Activated CD4-positive, CD25-positive, alpha-beta regulatory T cell (primary cell): Measurements from ENCODE around the gene OSBPL6.
"Not testable (repeated sequence)": the region's sequence is repeated elsewhere in the genome, so short reads cannot be mapped to it uniquely, and the experiment has no call there.

Experiments used
- DNase-seq, 4 experiments: peaks; one replicate each; lab custom pipeline; 2025; lab: John Stamatoyannopoulos, UW

OSBPL6 gene

DNA sequence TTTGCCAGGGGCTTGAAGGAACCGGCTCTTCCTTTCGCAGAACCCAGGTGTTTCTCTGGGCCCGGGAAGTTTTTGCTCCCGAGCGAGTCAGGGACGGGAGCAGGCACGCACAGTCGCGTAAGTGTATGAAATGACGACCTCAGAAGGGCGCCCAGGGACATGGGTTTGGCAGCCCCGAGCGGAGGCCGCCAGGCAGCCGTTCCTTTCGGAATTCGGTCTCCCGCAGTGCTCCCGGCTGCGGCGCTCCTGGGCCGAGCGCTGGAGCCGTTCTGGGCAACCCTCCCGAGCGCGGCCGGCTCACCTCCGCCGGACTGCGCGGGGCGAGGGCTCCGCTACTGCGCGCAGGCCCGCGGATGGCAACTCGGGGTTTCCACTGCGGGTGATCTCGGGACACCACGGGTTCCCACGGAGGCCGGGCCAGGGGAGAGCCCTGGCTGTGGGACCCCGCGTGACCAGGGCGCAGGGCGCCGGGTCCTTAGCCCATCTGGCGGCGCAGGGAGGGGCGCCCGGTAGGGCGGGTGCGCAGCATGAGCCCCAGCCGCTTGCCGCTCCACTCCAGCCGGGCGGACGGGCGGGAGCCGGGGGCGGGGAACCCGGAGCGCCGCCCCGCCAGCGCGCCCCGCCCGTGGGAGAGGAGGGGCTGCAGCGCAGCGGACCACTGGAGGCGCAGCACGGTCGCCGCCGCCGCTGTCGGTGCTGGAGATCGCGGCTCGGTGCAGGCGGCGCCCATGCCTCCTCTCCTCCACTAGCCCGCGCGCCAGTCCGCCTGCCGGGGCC lies at the start of gene OSBPL6:
Gene OSBPL6 (plus strand): TSS at position 690 of the 777 bp plus-strand sequence. CDS start 111,673 bp downstream, outside the sequence.
- peak in 2 of 4 experiments; percentile 10 to 12 for DNase-seq

DNA sequence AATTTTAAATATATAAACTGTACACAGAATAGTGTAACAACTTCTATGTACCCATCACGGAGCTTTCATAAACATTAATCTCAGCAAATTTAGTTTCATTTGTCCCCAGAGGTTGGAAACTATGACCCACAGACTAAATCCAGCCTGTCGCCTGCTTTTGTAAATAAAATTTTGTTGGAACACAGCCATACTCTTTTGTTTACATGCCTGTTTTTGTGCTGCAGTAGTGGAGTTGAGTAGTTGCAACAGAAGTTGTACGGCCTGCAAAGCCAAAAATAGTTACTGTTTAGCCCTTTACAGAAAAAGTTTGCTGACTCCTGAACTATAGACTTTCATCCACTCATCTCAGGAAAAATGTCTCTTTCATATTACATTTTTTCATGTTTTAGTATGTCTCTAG lies 42.3 kb upstream of the OSBPL6 start:
- DNase-seq, result no peak

DNA sequence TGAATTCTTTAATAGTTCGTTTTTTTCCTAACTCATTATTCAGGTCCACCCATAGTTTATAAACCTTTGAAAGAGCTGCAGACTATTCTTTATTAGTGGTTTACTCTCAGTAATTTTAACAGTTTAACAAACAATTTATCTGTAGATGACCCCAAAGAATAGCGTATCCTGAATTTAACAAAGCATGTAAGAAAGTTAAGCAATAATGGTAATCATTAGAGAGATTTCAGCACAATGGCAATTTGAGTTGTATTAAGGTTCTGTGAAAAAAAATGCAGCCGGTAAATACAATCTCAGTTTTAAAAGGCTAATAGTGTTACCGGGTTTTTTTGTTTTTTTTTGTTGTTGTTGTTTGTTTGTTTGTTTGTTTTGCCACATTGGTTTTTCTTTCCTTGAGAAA lies 41.8 kb upstream of the OSBPL6 start:
- no peak for DNase-seq

DNA sequence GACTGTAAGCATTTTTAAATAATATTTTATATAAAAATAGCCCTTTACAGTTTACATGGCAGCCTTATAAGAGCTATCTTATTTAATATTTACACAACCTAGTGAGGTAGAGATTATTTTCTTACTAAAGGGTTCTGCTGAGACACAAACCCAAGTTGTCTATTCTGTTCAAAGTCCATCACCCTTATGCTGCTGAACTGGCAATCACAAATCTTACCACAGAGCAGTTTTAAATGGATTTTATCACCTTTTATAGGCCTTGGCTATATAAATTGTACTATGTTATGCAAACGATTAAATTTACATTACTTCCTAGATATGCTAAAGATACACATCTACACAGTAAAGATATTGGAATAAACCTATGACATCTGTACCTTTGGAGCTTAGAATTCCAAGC lies 41.3 kb upstream of the OSBPL6 start:
- DNase-seq, result no peak

DNA sequence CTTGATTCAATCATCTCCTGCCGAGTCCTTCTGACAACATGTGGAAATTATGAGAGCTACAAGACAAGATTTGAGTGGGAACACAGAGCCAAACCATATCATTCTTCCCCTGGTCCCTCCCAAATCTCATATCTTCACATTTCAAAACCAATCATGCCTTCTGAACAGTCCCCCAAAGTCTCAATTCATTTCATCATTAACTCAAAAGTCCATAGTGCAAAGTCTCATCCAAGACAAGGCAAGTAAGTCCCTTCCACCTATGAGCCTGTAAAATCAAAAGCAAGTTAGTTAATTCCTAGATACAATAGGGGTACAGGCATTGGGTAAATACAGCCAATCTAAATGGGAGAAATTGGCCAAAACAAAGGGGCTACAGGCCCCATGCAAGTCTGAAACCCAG lies 40.4 kb upstream of the OSBPL6 start:
- not testable (repeated sequence) for DNase-seq

DNA sequence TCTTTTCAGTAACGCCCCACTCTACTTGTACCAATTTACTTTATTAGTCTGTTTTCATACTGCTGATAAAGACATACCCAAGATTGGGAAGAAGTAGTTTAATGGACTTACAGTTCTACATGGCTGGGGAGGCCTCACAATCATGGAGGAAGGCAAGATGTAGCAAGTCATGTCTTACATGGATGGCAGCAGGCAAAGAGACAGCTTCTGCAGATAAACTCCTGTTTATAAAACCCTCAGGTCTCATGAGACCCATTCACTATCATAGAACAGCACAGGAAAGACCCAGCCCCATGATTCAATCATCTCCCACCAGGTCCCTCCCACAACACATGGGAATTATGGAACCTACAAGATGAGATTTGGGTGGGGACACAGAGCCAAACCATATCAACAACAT lies 38.8 kb upstream of the OSBPL6 start:
- DNase-seq, result no peak

DNA sequence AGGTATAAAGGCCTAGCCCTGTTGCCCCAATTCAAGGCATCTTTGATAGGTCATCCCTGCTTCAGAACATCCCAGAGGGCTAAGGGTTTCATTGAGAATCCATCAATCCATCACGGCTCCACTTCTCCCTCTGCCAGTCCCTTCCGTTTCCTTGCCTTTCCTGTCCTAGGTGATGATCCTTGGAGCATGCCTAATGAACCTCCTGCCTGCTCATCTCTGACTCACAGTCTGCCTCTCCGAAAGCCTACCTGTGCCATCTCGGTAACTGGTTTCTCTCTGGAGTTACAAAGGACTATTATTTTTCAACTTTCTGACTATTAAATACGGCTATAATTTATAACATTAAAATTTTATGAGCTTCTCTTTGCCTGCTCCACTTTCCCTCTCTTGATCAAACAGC lies 36.7 kb upstream of the OSBPL6 start:
- DNase-seq, result no peak

DNA sequence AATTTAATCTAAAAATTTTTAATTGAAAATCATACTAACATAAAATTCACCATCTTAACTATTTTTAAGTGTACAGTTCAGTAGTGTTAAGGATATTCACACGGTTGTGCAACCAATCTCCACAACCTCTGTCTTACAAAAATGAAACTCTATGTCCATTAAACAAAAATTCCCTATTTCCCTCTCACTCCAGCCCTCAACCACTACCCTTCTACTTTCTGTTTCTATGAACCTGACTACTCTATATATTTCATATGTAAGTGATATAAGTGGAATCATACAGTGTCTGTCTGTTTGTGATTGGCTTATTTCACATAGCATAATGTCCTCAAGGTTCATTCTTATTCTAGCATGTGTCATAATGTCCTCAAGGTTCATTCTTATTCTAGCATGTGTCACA lies 34.3 kb upstream of the OSBPL6 start:
- DNase-seq, result no peak

DNA sequence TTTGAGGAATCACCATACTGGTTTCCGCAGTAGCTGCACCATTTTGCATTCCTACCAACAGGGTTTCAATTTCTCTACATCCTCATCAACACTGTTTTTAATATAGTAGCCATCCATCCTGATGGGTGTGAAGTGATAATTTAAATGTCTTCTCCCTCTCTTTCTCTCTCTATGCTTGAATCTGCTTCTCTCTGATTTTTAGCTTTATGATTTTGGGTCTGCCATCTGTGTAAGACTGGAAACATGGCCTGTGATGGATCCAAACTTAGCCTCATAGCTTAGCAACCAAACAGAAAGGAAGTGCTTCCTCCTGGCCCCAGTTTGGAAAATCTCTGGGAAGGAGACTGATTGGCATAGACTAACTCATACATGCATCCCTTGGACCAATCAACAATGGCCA lies 33.7 kb upstream of the OSBPL6 start:
- DNase-seq, result no peak

DNA sequence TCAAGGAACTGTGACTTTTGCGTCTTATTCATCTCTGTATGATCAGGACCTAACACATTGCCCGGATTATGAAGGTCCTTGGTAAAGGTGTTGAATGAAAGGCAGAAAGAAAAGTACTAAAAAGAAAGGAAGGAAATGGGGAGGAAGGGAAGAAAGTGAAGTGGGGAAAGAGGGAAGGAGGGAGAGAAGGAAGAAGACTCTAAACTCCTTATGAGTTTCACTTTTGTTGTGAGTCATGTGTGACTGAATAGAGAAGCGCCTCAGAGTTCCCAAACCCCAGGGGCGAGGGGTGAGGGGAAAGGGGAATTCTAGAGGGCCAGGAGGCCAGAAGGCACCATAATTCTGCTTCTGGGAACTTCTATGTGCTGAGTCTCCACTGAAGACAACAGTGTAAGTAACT lies 30.9 kb upstream of the OSBPL6 start:
- DNase-seq, result no peak

DNA sequence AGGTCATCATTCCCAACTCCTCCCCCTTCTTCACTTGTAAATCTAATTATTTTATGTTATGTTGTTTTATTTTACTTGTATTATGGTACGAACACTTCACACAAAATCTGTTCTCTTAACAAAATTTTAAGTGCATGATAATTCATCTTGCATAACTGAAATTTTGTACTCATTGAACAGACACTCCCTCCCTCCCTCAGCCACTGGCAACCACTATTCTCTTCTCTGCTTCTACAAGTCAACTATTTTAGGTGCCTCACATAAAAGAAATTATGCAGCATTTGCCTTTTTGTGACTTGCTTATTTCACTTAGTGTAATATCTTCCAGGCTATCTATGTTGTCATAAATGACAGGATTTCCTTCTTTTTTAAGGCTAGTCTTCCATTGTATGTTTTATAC lies 30.4 kb upstream of the OSBPL6 start:
- no peak for DNase-seq

DNA sequence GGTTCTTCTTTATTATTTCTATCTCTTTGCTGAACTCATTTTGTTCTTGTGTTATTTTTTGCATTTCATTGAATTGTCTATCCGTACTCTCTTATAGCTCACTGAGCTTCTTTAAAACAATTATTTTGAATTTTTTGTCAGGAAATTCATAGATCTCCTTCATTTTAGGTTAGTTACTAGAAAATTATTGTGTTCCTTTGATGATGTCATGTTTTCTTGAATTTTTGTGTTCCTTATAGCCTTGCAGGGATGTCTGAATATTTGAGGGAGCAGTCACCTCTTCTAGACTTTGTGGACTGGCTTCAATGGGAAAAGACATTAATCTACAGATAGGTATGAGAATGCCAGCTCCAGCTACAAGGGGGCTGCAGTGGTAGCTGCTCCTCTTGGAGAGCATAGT lies 20.7 kb upstream of the OSBPL6 start:
- no peak for DNase-seq

DNA sequence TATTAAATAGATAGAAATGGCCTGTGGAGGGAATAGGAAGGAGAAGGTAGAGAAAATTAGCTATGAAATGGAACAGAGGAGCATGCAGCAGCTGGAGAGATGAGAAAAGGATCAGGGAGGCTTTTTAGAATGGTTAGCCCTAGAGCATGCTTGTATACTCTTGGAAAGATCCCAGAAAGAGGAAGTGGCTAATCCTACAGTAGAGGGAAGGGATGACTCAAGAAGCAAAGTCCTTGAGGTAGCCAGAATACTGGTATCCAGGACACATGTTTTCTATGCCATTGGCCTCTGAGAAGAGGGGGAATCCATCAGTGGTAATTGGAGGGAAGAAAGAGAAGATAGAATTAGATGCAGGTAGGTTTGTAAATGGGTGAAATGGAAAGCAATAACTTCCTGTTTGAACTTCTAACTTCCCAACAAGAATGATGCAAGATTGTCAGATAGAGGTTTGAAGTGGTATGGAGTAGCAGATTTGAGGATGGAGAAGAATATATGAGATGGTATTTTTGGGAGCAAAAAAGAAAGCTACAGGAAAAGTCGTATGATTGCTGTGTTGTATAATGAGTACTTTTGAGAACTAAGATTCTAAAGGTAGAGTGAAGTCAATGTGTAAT lies 17.1 kb upstream of the OSBPL6 start:
- DNase-seq, result no peak

DNA sequence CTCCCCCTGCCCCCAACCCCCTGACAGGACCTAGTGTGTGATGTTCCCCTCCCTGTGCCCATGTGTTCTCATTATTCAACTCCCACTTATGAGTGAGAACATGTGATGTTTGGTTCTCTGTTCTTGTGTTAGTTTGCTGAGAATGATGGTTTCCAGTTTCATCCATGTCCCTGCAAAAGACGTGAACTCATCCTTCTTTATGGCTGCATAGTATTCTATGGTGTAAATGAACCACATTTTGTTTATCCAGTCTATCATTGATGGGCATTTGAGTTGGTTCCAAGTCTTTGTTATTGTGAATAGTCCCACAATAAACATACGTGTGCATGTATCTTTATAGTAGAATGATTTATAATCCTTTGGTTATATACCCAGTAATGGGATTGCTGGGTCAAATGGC lies 13.7 kb upstream of the OSBPL6 start:
- DNase-seq, result not testable (repeated sequence)

DNA sequence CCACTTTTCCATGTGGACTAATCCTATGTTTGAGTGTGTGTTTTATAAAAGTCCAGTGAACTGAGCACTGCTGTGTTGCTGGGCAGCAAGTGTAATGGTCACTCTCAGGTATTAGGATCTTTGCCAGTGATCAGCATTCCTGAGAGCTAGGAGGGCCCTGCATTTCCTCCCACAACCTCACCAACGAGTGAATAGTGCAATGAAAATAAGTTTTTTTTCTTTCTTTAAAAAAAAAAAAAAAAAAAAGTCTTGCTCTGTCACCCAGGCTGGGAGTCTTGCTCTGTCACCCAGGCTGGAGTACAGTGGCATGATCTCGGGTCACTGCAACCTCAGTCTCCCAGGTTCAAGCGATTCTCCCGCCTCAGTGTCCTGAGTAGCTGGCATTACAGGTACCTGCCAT lies 6.5 kb upstream of the OSBPL6 start:
- DNase-seq, result no peak

DNA sequence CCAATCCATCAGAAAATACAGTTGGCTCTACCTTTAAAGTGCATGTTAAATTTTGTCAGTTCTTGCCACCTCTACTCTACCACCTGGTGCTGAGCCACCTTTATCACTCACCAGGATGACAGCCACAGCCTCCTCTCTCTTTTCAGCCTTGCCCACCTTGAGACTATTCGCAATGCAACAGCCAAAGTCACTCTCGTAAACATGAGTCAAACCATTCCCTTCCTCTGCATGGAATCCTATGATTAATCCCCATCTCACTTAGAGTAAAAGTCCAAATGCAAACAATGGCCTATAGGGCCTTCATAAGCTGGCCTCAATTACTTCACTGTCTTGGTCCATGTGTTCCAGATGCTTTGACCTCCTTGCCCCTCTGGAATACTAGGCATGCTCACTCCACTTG lies 5.8 kb upstream of the OSBPL6 start:
- no peak for DNase-seq

DNA sequence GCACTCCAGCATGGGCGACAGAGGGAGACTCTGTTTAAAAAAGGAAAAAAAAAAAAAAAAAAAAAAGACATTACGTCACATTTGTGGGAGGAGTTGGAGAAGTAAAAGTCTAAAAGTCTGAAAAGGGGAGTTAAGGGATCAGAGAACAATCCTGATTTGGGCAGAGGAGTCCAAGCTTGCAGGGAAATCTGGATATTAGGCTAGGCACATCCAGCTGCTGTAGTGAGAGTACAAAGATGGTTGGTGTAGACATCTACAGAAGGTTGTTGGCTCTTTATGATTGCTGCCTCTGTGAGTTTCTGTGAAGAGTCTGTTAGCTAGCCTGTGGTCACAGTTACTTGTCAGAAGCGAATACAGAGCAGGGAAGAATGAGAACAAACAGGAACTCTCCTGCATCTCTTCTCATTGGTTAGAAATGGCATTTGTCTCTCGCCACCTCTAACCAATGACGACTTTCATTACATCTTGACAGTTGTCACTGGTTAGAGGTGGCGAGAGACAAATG lies 3.3 kb upstream of the OSBPL6 start:
- DNase-seq, result no peak

DNA sequence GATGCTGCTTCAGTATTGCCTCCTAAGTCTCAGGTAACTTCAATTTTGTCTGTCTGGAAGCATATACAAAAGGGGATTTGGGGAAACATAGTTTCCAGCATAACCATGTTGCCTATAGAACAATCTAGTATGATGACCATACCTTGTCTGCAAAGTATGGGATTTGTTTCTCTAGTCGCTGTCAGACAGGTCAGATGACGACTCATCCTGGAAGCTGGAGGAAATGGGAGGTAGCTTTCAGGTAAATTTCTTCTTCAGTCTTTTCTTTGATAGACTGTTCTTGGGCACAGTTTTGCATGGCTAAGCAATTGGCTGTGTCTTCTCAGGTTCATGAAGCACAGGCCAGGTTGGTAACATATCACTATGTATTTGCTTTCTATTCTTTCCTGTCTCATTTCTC lies 2.8 kb upstream of the OSBPL6 start:
- no peak for DNase-seq

DNA sequence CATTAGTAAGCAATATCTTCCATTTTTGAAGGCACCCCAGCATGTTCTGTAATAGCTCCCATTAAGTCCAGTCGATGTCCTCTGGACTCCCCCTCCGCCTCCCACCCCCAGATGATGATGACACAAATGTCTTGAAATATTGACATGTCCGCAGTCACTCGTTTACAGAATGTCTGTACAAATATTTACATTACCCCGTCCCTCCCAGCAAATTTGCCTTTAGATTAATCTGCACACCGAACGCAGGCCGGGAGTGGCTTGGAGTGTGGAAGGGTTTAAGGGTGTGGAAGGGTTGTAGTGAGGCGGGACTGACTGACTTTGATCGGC lies 853 bp upstream of the OSBPL6 start:
- no peak for DNase-seq

DNA sequence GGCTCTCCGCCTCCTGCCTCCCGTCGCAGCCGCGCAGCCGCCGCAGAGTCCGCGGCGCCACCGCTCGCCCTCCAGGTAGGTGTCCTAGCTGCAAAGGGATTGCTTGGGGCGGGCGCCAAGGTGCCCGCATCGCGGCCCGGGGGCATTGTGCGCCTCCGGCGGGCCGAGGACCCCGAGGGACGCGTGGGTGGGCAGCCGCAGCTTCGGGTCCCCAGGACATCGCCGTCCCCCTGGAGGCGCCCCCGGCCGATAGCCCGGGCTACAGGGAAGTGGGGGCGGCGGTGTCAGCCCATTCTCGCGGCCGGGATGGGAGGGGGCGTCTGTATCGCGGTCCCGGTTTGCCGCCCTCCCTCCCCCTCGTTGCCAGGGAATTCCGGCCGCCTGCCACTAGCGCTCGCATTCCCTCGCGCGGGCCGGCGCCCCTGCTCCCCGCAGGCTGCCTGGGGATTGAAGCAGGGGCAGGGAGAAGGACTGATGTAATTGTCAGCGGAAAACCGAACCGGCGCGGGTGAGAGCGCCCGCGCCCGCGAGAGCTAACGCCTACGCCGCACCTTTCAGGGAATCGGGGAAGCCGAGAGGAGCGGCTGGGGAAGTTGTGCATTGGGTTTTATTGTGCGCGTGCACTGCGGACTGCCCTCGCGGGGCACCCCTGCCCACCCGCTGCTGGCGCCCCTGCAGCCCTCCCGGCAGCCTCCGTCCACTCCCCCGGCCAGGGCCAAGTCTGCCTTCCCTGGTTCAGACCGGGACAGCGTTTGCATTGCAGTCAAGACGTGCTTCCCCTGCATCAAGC lies 483 bp downstream of the OSBPL6 start:
- DNase-seq, result no peak

DNA sequence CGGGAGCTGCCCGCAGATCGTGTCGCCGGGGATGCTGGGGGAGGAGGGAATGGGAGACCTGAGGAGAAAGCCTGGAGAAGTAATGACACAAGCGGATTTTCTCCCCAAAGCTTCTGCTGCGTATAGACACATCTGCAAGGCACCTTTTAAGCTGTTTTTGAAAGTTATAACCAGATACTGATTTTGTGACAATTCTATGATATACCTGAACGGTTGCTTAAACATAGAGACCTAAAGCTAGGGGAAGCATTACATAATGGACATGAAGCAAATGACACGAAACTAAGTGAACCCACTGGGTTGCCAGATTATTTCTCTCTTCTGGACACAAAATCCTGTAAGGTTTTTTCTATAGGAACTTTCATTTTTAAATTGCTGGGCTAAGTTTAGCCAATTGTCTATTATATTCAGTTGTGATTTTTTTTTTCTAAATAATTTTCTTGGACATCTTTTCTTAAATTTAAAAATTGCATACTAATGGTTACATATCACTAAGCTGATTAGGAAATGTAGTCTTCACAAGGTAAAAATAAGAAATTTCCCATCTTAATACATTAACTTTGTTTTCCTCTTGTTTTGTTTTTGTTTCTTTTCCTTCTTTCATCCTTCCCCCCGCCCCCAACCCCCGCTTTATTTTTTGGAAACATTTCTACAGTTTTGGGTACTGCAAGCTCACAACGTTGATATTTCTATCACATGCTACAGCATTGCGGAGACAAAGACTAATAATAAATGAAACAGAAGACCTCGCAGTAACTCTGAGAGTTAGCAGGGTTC lies 1.3 kb downstream of the OSBPL6 start:
- DNase-seq, result no peak

DNA sequence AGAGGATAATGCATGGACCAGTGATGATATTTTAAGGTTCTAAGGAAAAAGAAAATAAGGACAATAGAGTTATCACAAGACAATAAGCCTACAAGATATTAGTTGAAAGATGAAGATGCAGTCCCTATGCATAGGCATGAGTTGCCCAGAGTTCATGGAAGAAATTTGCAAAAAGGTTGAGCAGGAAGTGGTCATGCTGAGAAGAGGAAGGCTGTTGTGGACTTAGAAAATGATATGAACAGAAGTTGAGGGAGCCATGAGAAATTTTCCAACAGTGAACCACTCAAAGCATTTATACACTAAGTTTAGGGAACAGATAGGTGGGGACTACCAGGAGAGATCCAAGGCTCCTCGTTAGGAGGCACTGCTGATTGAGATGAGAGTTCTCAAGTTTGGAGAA lies 3.5 kb downstream of the OSBPL6 start:
- DNase-seq, result no peak
